ENCODE measurements around the gene RAP1GDS1.

GRCh38 chr4:98275145-98275544 is 14.0 kb downstream of the RAP1GDS1 start:
- no peak for TF ChIP-seq GABPA (IDR thresholded peaks at IDR 0.05; ENCODE audit: low read depth)
- no peak for TF ChIP-seq POLR2AphosphoS5 (IDR thresholded peaks at IDR 0.05; ENCODE audit: low read depth)
- TF ChIP-seq CTCF (IDR thresholded peaks at IDR 0.05; ENCODE audit: insufficient read depth, low read length), result no peak
- no peak for TF ChIP-seq REST (IDR thresholded peaks at IDR 0.05; ENCODE audit: insufficient replicate concordance, low read depth)
